GM21737 (cell line): ENCODE results near the gene PDE6B.

Experiments used
- ATAC-seq: cut with Tn5 transposase; IDR thresholded peaks from one replicate; pipeline ENCODE4 v1.9.1; 2021; ENCODE audit warnings: mild to moderate bottlenecking, moderate library complexity; ENCODE audit not compliant: unreplicated experiment

Gene PDE6B

GRCh38 chr4:600850-601515 is 24.4 kb upstream of the PDE6B start:
- no peak for ATAC-seq

GRCh38 chr4:601612-602558 is 23.5 kb upstream of the PDE6B start:
- ATAC-seq = no peak

GRCh38 chr4:602559-602942 is 22.8 kb upstream of the PDE6B start:
- ATAC-seq = no peak

GRCh38 chr4:604131-604530 is 21.2 kb upstream of the PDE6B start:
- no peak for ATAC-seq

- ATAC-seq = no peak
Observed at GRCh38 chr4:605702-606425, 19.5 kb upstream of the PDE6B start.

GRCh38 chr4:608236-608635 is 17.1 kb upstream of the PDE6B start:
- no peak for ATAC-seq

GRCh38 chr4:609400-610050 is 15.8 kb upstream of the PDE6B start:
- ATAC-seq = no peak

- ATAC-seq = no peak
Observed at GRCh38 chr4:610411-611261, 14.7 kb upstream of the PDE6B start.

- ATAC-seq = no peak
Observed at GRCh38 chr4:612052-612748, 13.2 kb upstream of the PDE6B start.

- ATAC-seq = no peak
Observed at GRCh38 chr4:612749-613125, 12.6 kb upstream of the PDE6B start.

- ATAC-seq = no peak
Observed at GRCh38 chr4:613126-613525, 12.2 kb upstream of the PDE6B start.

GRCh38 chr4:616091-616490 is 9.3 kb upstream of the PDE6B start:
- ATAC-seq = no peak

GRCh38 chr4:616911-617643 is 8.3 kb upstream of the PDE6B start:
- no peak for ATAC-seq

- no peak for ATAC-seq
Observed at GRCh38 chr4:617644-618641, 7.4 kb upstream of the PDE6B start.

GRCh38 chr4:620201-620600 is 5.2 kb upstream of the PDE6B start:
- no peak for ATAC-seq

GRCh38 chr4:620851-621261 is 4.5 kb upstream of the PDE6B start:
- ATAC-seq = no peak

- ATAC-seq = no peak
Observed at GRCh38 chr4:621296-622070, 3.9 kb upstream of the PDE6B start.
